PC-9 (cell line): ENCODE results near the gene PPM1H.

Experiments used
- CTCF ChIP-seq: fragments of 200-600 bp; sonication (generic); conservative IDR thresholded peaks from 2 replicates; pipeline ENCODE4 v1.6.1; 2017; ENCODE audit warnings: mixed run types, antibody characterized with exemption, mild to moderate bottlenecking, moderate library complexity
- EZH2 ChIP-seq: fragments of 200-600 bp; sonication (generic); IDR thresholded peaks from 2 replicates; pipeline ENCODE4 v1.8.0; 2017; ENCODE audit warnings: antibody characterized with exemption, low read depth

GRCh38 chr12:62865937-62866336 lies 69.0 kb downstream of the PPM1H start:
- TF ChIP-seq CTCF: no peak
- TF ChIP-seq EZH2: no peak
